Suprapubic skin (tissue), 3 donors: Measurements from ENCODE around the gene TNS1.

ENCODE experiments used
- POLR2AphosphoS5 ChIP-seq, 3 donors: sonication (generic); formaldehyde crosslinking; IDR thresholded peaks; one replicate each; pipeline ENCODE4 v1.6.1; 2017; ENCODE audit warnings: antibody characterized with exemption in 3 of 3
- TF ChIP-seq, protein P1 (sequence below), 2 donors: fragments of 200-600 bp in 1 of 2; fragments of 450-650 bp in 1 of 2; sonication (generic) in 1 of 2; IDR thresholded peaks; one replicate each; pipeline ENCODE4 v1.5.1; 2016 to 2019; ENCODE audit warnings: antibody characterized with exemption in 2 of 2, mild to moderate bottlenecking in 1 of 2, moderate library complexity in 1 of 2

DNA sequence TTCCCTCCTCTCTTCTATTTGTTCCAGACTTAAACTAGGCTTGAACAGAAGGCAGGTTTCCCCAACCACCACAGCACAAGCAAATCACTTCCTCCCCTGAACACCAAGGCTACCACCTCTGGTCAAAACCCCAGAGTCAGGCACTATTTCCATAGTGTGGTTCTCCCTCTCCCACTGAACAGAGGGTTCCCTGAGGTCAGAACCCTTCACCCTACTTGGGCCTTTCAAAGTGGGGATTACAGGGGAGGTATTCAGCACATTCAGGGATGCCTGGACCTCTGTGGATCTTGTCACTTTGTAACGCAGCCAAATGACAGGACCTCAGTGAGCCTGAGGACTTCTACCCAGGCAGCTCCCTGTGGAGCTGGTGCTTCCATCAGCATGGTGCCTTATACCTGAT, 88.7 kb downstream of the TNS1 start:
- TF ChIP-seq, protein P1, sequence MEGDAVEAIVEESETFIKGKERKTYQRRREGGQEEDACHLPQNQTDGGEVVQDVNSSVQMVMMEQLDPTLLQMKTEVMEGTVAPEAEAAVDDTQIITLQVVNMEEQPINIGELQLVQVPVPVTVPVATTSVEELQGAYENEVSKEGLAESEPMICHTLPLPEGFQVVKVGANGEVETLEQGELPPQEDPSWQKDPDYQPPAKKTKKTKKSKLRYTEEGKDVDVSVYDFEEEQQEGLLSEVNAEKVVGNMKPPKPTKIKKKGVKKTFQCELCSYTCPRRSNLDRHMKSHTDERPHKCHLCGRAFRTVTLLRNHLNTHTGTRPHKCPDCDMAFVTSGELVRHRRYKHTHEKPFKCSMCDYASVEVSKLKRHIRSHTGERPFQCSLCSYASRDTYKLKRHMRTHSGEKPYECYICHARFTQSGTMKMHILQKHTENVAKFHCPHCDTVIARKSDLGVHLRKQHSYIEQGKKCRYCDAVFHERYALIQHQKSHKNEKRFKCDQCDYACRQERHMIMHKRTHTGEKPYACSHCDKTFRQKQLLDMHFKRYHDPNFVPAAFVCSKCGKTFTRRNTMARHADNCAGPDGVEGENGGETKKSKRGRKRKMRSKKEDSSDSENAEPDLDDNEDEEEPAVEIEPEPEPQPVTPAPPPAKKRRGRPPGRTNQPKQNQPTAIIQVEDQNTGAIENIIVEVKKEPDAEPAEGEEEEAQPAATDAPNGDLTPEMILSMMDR (IDR thresholded peaks at IDR 0.05), result no peak
- TF ChIP-seq POLR2AphosphoS5 (IDR thresholded peaks at IDR 0.05), result no peak
